Stimulated activated effector memory CD8-positive, alpha-beta T cell treated with anti-CD3 and anti-CD28 coated beads, Interleukin-12 subunit alpha, Interleukin-12 subunit beta, amount 100 ng/mL, for 72 hours (primary cell): ENCODE data around the gene PLEKHA5.
"Not testable (repeated sequence)": the region's sequence is repeated elsewhere in the genome, so short reads cannot be mapped to it uniquely, and the experiment has no call there.

Experiments
- ATAC-seq: fragments of 150-1000 bp; cut with Tn5 transposase; 2 replicates; pipeline ENCODE4 v1.10.0; 2021
- DNase-seq, 2 donors: peaks; one replicate each; pipeline ENCODE4 v3.0.0; 2021 to 2022; ENCODE audit warnings: low spot score in 2 of 2
- H3K27ac Mint-ChIP-seq: one replicate; pipeline ENCODE4 v1.8.0; 2022; ENCODE audit warnings: mild to moderate bottlenecking, mixed read lengths
- H3K36me3 Mint-ChIP-seq: one replicate; pipeline ENCODE4 v1.8.0; 2022; ENCODE audit warnings: mild to moderate bottlenecking, mixed read lengths
- H3K4me1 Mint-ChIP-seq: one replicate; pipeline ENCODE4 v1.8.0; 2022; ENCODE audit warnings: mixed read lengths
- H3K4me3 Mint-ChIP-seq: one replicate; pipeline ENCODE4 v1.8.0; 2022; ENCODE audit warnings: mild to moderate bottlenecking, mixed read lengths
- H3K9me3 Mint-ChIP-seq: one replicate; pipeline ENCODE4 v1.8.0; 2022; ENCODE audit warnings: mixed read lengths

Gene PLEKHA5

DNA sequence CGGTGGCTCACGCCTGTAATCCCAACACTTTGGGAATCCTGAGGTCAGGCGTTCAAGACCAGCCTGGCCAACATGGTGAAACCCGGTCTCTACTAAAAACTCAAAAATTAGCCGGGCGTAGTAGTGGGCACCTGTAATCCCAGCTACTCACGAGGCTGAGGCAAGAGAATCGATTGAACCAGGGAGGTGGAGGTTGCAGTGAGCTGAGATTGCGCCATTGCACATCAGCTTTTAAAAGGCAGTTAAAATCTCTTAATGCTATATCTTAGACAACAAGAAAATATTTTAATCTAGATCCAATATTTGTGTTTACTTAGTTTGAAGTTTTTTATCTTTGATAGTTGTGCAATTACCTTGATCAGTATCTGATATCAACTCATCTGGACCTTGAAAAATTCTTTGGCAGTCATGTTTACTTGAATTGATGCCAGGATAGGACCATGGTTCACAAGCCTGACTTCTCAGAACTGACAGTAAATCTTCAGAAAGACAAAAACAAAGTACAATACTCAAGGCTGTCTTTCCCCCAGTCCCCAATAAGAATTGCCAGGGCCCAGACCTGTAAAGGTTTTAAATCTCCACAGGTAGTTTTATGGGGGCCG is 174.7 kb downstream of the PLEKHA5 start:
- DNase-seq = no peak

DNA sequence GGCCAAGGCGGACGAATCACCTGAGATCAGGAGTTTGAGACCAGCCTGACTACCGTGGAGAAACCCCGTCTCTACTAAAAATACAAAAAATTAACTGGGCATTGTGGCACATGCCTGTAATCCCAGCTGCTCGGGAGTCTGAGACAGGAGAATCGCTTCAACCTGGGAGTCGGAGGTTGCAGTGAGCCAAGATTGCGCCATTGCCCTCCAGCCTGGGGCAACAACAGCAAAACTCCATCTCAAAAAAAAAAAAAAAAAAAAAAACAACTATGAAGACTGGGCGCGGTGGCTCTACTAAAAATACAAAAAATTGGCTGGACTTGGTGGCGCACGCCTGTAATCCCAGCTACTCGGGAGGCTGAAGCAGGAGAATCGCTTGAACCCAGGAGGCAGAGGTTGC is 176.1 kb downstream of the PLEKHA5 start:
- not testable (repeated sequence) for H3K4me1 Mint-ChIP-seq, H3K27ac Mint-ChIP-seq, H3K4me3 Mint-ChIP-seq, ATAC-seq, DNase-seq, H3K36me3 Mint-ChIP-seq, H3K9me3 Mint-ChIP-seq

More for the DNA sequence above, 174.7 kb downstream of the PLEKHA5 start:
- no peak for ATAC-seq
- Mint-ChIP-seq H3K4me3 (no peak overlapping the region), H3K4me1 (no peaks in the 10 kb centered on the region), H3K36me3 (no peaks in the 10 kb centered on the region), H3K27ac (no peak overlapping the region), H3K9me3 (no peaks in the 10 kb centered on the region)

DNA sequence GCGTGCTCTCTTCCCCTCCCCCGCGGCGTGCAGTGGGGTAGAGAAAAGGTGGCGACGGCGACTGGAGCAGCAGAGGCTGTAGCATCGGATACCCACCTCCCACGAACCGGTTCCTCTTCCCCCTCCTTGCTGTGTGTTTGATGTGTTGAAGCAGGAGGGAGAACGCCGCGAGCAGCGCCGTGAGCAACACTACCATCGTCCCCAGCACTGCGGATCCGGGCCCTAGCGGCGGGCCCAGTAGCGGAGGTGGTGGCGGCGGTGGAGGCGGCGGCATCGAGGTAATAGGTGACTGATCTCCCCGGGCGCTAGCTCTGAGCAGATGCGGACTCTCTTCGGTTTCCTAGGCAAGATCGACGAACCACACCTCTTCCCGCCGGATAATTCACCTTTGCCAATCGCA is 176.8 kb downstream of the PLEKHA5 start:
- H3K4me3 Mint-ChIP-seq = no peak overlapping the region
- no peaks in the 10 kb centered on the region for H3K9me3 Mint-ChIP-seq
- H3K36me3 Mint-ChIP-seq = no peaks in the 10 kb centered on the region
- no peak overlapping the region for H3K27ac Mint-ChIP-seq
- DNase-seq = no peak
- ATAC-seq = no peak
- no peaks in the 10 kb centered on the region for H3K4me1 Mint-ChIP-seq

DNA sequence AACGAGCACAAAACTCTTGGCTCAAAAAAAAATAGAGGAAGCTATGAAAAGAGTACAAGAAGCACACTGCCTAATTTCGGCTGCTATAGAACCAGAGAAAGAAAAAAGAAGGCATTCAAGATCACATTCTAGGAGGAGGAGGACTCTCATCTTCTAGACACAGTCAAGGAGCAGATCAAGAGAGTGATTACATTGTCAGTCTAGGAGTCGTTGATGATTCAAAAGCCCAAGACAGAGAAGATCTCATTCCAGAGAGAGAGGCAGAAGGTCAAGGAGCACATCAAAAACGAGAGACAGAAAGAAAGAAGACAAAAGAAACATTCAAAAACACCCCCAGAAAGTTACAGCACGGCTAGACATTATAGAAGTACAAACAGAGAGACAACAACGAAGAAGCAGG is 177.9 kb downstream of the PLEKHA5 start:
- Mint-ChIP-seq H3K9me3 (no peaks in the 10 kb centered on the region), H3K36me3 (no peaks in the 10 kb centered on the region), H3K4me3 (no peak overlapping the region), H3K27ac (peak overlapping the region; percentile 6), H3K4me1 (no peaks in the 10 kb centered on the region)
- no peak for ATAC-seq
- no peak for DNase-seq

- Mint-ChIP-seq H3K4me3 (no peak overlapping the region), H3K27ac (no peak overlapping the region), H3K4me1 (no peaks in the 10 kb centered on the region), H3K36me3 (no peaks in the 10 kb centered on the region), H3K9me3 (no peaks in the 10 kb centered on the region)
- ATAC-seq (no peak), DNase-seq (no peak)
These were observed 181.6 kb downstream of the PLEKHA5 start for GRCh38 chr12:19311165-19311564.

GRCh38 chr12:19312637-19313036 is 183.1 kb downstream of the PLEKHA5 start:
- no peak overlapping the region for H3K27ac Mint-ChIP-seq
- ATAC-seq = peak; percentile 80
- DNase-seq = no peak
- H3K4me3 Mint-ChIP-seq = no peak overlapping the region
- H3K9me3 Mint-ChIP-seq = no peaks in the 10 kb centered on the region
- H3K4me1 Mint-ChIP-seq = no peaks in the 10 kb centered on the region
- H3K36me3 Mint-ChIP-seq = no peaks in the 10 kb centered on the region

DNA sequence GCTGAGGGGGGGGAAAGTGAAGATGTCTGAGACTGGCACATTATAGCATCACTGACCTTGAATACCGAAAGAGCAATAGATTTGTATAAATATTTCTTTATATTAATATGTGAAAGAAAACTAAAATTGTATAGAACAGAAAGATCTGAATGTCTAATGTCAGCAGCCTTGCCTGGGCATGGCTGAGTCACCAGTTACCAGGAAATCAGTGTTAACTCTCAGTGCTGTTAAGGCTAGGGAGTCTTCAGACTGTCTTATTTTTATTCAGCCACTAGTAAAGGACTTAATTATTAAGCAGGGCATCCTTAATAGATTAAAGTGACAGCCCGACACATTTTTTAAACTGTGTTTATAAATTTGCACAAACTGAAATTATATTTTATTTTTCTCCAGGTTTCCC is 186.9 kb downstream of the PLEKHA5 start:
- H3K27ac Mint-ChIP-seq = no peak overlapping the region
- ATAC-seq (peak; percentile 84), DNase-seq (no peak)
- no peaks in the 10 kb centered on the region for H3K4me1 Mint-ChIP-seq
- H3K36me3 Mint-ChIP-seq = no peaks in the 10 kb centered on the region
- H3K9me3 Mint-ChIP-seq = no peaks in the 10 kb centered on the region
- H3K4me3 Mint-ChIP-seq = no peak overlapping the region

DNA sequence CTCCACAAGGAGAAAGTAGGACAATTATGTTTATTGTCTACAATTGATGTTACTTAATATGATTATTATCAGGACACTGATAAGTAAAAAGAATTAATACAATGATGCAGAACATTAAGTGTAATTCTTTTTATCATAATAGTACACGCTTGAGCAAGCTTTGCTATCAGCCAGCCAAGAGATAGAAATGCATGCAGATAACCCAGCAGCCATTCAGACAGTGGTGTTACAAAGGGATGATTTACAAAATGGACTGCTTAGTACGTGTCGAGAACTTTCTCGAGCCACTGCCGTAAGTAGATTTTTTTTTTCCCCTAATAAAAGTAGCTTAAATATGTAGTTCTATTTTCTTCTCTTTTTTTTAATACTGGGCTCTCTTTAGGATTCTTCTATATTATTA is 192.8 kb downstream of the PLEKHA5 start:
- ATAC-seq = no peak

GRCh38 chr12:19323805-19324204 is 194.3 kb downstream of the PLEKHA5 start:
- no peaks in the 10 kb centered on the region for H3K36me3 Mint-ChIP-seq
- no peak overlapping the region for H3K4me3 Mint-ChIP-seq
- DNase-seq = no peak

More for the DNA sequence above, 192.8 kb downstream of the PLEKHA5 start:
- H3K9me3 Mint-ChIP-seq = no peaks in the 10 kb centered on the region
- H3K27ac Mint-ChIP-seq = no peak overlapping the region
- H3K4me1 Mint-ChIP-seq = no peaks in the 10 kb centered on the region
- DNase-seq = no peak
- H3K4me3 Mint-ChIP-seq = no peak overlapping the region
- H3K36me3 Mint-ChIP-seq = no peaks in the 10 kb centered on the region

GRCh38 chr12:19326102-19326501 is 196.6 kb downstream of the PLEKHA5 start:
- H3K9me3 Mint-ChIP-seq = no peaks in the 10 kb centered on the region
- H3K36me3 Mint-ChIP-seq = no peaks in the 10 kb centered on the region
- H3K4me1 Mint-ChIP-seq = no peaks in the 10 kb centered on the region
- no peak overlapping the region for H3K4me3 Mint-ChIP-seq
- ATAC-seq (no peak), DNase-seq (no peak)
- no peak overlapping the region for H3K27ac Mint-ChIP-seq

More at GRCh38 chr12:19323805-19324204, 194.3 kb downstream of the PLEKHA5 start:
- Mint-ChIP-seq H3K27ac (no peak overlapping the region), H3K4me1 (no peaks in the 10 kb centered on the region), H3K9me3 (no peaks in the 10 kb centered on the region)
- ATAC-seq = no peak

GRCh38 chr12:19332196-19332595 is 202.7 kb downstream of the PLEKHA5 start:
- Mint-ChIP-seq H3K27ac (no peak overlapping the region), H3K4me3 (no peak overlapping the region), H3K4me1 (no peaks in the 10 kb centered on the region), H3K36me3 (no peaks in the 10 kb centered on the region), H3K9me3 (no peaks in the 10 kb centered on the region)
- no peak for DNase-seq
- ATAC-seq = no peak

GRCh38 chr12:19338405-19338804 is 208.9 kb downstream of the PLEKHA5 start:
- no peaks in the 10 kb centered on the region for H3K4me1 Mint-ChIP-seq
- H3K9me3 Mint-ChIP-seq = peaks cover 3% of the 10 kb centered on the region
- ATAC-seq = no peak

DNA sequence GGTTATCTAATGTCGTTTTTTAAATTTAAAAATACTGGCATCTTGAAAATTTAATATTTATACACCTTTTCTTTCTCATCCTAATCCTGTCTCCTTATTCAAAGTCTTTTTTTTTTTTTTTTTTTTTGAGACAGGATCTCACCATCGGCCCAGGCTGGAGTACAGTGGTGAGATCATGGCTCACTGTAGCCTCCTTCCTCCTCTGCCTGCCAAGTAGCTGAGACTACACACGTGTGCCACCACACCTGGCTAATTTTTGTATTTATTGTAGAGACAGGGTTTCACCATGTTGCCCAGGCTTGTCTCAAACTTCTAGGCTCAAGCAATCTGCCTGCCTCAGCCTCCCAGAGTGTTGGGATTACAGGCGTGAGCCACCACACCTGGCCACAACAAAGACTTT is 221.3 kb downstream of the PLEKHA5 start:
- H3K9me3 Mint-ChIP-seq, H3K27ac Mint-ChIP-seq, H3K4me3 Mint-ChIP-seq, ATAC-seq, DNase-seq, H3K4me1 Mint-ChIP-seq: not testable (repeated sequence)
- peaks cover 33% of the 10 kb centered on the region for H3K36me3 Mint-ChIP-seq

More at GRCh38 chr12:19338405-19338804, 208.9 kb downstream of the PLEKHA5 start:
- Mint-ChIP-seq H3K27ac (no peak overlapping the region), H3K4me3 (no peak overlapping the region), H3K36me3 (no peaks in the 10 kb centered on the region)
- no peak for DNase-seq

GRCh38 chr12:19351346-19351745 is 221.8 kb downstream of the PLEKHA5 start:
- Mint-ChIP-seq H3K27ac (no peak overlapping the region), H3K36me3 (peaks cover 38% of the 10 kb centered on the region), H3K4me1 (peaks cover 9% of the 10 kb centered on the region), H3K9me3 (no peaks in the 10 kb centered on the region), H3K4me3 (no peak overlapping the region)
- peak; percentile 46 for ATAC-seq
- no peak for DNase-seq

DNA sequence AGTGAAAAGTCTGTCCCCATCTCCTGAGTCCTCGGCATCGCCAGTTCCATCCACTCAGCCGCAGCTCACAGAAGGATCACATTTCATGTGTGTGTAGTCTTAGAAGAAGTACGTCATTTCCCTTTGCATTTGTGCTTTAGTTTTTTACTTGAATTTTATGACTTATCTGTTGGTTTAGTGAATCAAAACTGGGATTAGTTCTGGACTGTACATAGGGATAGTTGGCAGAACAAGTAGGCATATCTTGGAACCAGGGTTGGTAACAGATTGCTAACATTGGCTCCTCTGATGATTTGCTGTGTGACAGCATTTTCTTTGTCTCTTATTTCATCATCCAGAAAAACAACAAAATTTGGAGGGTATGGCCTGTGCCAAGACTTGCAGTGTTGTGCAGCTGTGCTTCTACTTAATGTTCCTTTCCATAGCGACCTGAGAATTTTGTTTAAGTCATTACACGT is 240.2 kb downstream of the PLEKHA5 start:
- DNase-seq = no peak
- no peak overlapping the region for H3K27ac Mint-ChIP-seq

GRCh38 chr12:19373586-19373985 is 244.1 kb downstream of the PLEKHA5 start:
- no peak overlapping the region for H3K27ac Mint-ChIP-seq
- H3K4me1 Mint-ChIP-seq = no peaks in the 10 kb centered on the region
- ATAC-seq (no peak), DNase-seq (no peak)
- no peak overlapping the region for H3K4me3 Mint-ChIP-seq
- peaks cover 26% of the 10 kb centered on the region for H3K36me3 Mint-ChIP-seq
- no peaks in the 10 kb centered on the region for H3K9me3 Mint-ChIP-seq

More for the DNA sequence above, 240.2 kb downstream of the PLEKHA5 start:
- ATAC-seq = no peak
- H3K4me1 Mint-ChIP-seq = no peaks in the 10 kb centered on the region
- H3K4me3 Mint-ChIP-seq = no peak overlapping the region
- no peaks in the 10 kb centered on the region for H3K9me3 Mint-ChIP-seq
- H3K36me3 Mint-ChIP-seq = peaks cover 40% of the 10 kb centered on the region
